HTERT RPE-1 (cell line): Measurements from ENCODE around the gene ATG14.
"Not testable (repeated sequence)": the region's sequence is repeated elsewhere in the genome, so short reads cannot be mapped to it uniquely, and the experiment has no call there.

Source experiments
- in situ Hi-C: fragments of 300-500 bp; cut with MboI; formaldehyde crosslinking; loops from 4 replicates; pipeline ENCODE4 v1.14.3; 2020; ENCODE audit warnings: low sequenced_read_pairs

The ATG14 gene

GRCh38 chr14:55411426-55412389, at the start of gene ATG14:
Gene ATG14, minus strand, starts transcription at chr14:55411830. Its CDS starts 8 bp downstream, at chr14:55411822.
- in situ Hi-C loops, result no loop called here

- in situ Hi-C loops, result no loop called here
These were observed 47.3 kb upstream of the ATG14 start for GRCh38 chr14:55458800-55459515.

- in situ Hi-C loops, result no loop called here
These were observed 45.9 kb upstream of the ATG14 start for GRCh38 chr14:55457496-55457895.

GRCh38 chr14:55456411-55456810, 44.8 kb upstream of the ATG14 start:
- in situ Hi-C loops, result not testable (repeated sequence)

- in situ Hi-C loops, result no loop called here
These were observed 42.8 kb upstream of the ATG14 start for GRCh38 chr14:55454264-55455002.

- in situ Hi-C loops, result no loop called here
These were observed 40.3 kb upstream of the ATG14 start for GRCh38 chr14:55451950-55452349.

- in situ Hi-C loops, result no loop called here
These were observed 39.8 kb upstream of the ATG14 start for GRCh38 chr14:55451398-55451797.

- in situ Hi-C loops, result no loop called here
These were observed 39.4 kb upstream of the ATG14 start for GRCh38 chr14:55450987-55451386.

- in situ Hi-C loops, result no loop called here
These were observed 38.9 kb upstream of the ATG14 start for GRCh38 chr14:55450539-55450938.

GRCh38 chr14:55450124-55450523, 38.5 kb upstream of the ATG14 start:
- in situ Hi-C loops, result no loop called here

- in situ Hi-C loops, result no loop called here
These were observed 37.5 kb upstream of the ATG14 start for GRCh38 chr14:55449116-55449515.

- in situ Hi-C loops, result no loop called here
These were observed 36.5 kb upstream of the ATG14 start for GRCh38 chr14:55448141-55448614.

- in situ Hi-C loops, result no loop called here
These were observed 35.2 kb upstream of the ATG14 start for GRCh38 chr14:55446833-55447232.

- in situ Hi-C loops, result no loop called here
These were observed 34.6 kb upstream of the ATG14 start for GRCh38 chr14:55446127-55446736.

GRCh38 chr14:55441286-55441685, 29.7 kb upstream of the ATG14 start:
- in situ Hi-C loops, result no loop called here

- in situ Hi-C loops, result no loop called here
These were observed 28.8 kb upstream of the ATG14 start, which contains the start of gene TBPL2 for GRCh38 chr14:55440385-55440784. Gene TBPL2, minus strand, starts transcription at chr14:55440616. Its CDS starts 167 bp downstream, at chr14:55440449.

- in situ Hi-C loops, result no loop called here
These were observed 26.5 kb upstream of the ATG14 start for GRCh38 chr14:55438066-55438683.

GRCh38 chr14:55436931-55437330, 25.3 kb upstream of the ATG14 start:
- in situ Hi-C loops, result no loop called here

GRCh38 chr14:55436519-55436918, 24.9 kb upstream of the ATG14 start:
- in situ Hi-C loops, result no loop called here

- in situ Hi-C loops, result no loop called here
These were observed 23.2 kb upstream of the ATG14 start for GRCh38 chr14:55434805-55435174.
